A549 treated with Mapracorat at 1 μM for 4 hours (cell line): ENCODE data around the gene TMEM248. TPM values are rescaled to one million over a fixed set of nuclear protein-coding genes. Genes with fewer than 3 reads are reported as not detected.

Experiments
- total RNA-seq: library from RNA; stranded (reverse); fragments of 200-300 nt; extraction: Qiagen RNA extraction; gene quantifications from 5 replicates; pipeline ENCODE4 v1.2.3, GENCODE V29; 2022

TMEM248 gene
- 76.5 to 90.4 TPM (median 86.3 TPM) in 5 replicates for total RNA-seq

GRCh38 chr7:66920769-66921395 lies at the start of gene TMEM248:
Gene TMEM248 (plus strand): TSS chr7:66921225. CDS start chr7:66941866, 20,641 bp downstream.

GRCh38 chr7:66995050-66995776 lies 74.2 kb downstream of the TMEM248 start, which contains the start of gene SBDS:
Gene SBDS (minus strand): TSS chr7:66995586. CDS start chr7:66995417, 169 bp downstream.

GRCh38 chr7:66996444-66997191 lies 75.6 kb downstream of the TMEM248 start, which contains the start of gene TYW1:
Gene TYW1 (plus strand): TSS chr7:66996833. CDS start chr7:66996979, 146 bp downstream.

Other genes with a start within 250 kb of the TMEM248 start
- gene RABGEF1, start 180.5 kb upstream of the TMEM248 start, total RNA-seq: 24.0 to 27.2 TPM (median 26.1 TPM) in 5 replicates
- 108 to 126 TPM (median 112 TPM) in 5 replicates for gene SBDS, start 74.4 kb downstream of the TMEM248 start, total RNA-seq
- gene TYW1, start 75.6 kb downstream of the TMEM248 start, total RNA-seq: 13.6 to 15.0 TPM (median 13.8 TPM) in 5 replicates